ENCODE results near the gene ZNF664.

The ZNF664 gene

GRCh38 chr12:123941624-123942237, 31.3 kb upstream of the ZNF664 start:
- H4K8ac ChIP-seq (ENCODE audit: low read depth, low read length): no peak overlapping the region
- H3K18ac ChIP-seq (ENCODE audit: low read length): no peak overlapping the region
- no peak overlapping the region for H2AFZ ChIP-seq (ENCODE audit: low read length)
- peak overlapping the region; percentile 56 for H3K14ac ChIP-seq (ENCODE audit: low read length)
- H3K9me3 ChIP-seq (replicated peaks in 1 of 2; ENCODE audit: control insufficient read depth in 2 of 2, insufficient read depth in 1 of 2, low read depth in 1 of 2, low read length in 2 of 2): peaks cover 5 to 20% of the 10 kb centered on the region in 2 donors
- DNase-seq (ENCODE audit: low spot score): no peak
- no peak overlapping the region for H3K27ac ChIP-seq (replicated peaks; ENCODE audit: low read length)
- no peak overlapping the region for H2BK5ac ChIP-seq (ENCODE audit: low read length)
- no peak overlapping the region for H3K4me3 ChIP-seq (ENCODE audit: low read length in 2 of 2)
- no peak overlapping the region for H2BK120ac ChIP-seq (ENCODE audit: low read depth, low read length)
- no CpG with 5 or more reads among the region's 13 CpGs for WGBS, 2 donors (ENCODE audit: extremely low coverage in 2 of 2, insufficient read length in 2 of 2, insufficient replicate concordance in 1 of 2)
- H2BK15ac ChIP-seq (ENCODE audit: low read length): no peak overlapping the region
- H4K91ac ChIP-seq (ENCODE audit: low read depth, low read length, poor library complexity): no peak overlapping the region
- no peaks in the 10 kb centered on the region for H3K79me1 ChIP-seq (ENCODE audit: low read depth, low read length)
- no peak overlapping the region for H3K23ac ChIP-seq (ENCODE audit: low read depth, low read length, poor library complexity)
- H3K9ac ChIP-seq (ENCODE audit: low read depth, low read length, poor library complexity): no peak overlapping the region
- H3K27me3 ChIP-seq (ENCODE audit: control insufficient read depth in 3 of 3, insufficient read depth in 3 of 3, low read depth in 1 of 3, low read length in 3 of 3): no peaks in the 10 kb centered on the region
- no peak overlapping the region for H2AK5ac ChIP-seq (ENCODE audit: low read depth, low read length)
- H3K36me3 ChIP-seq (replicated peaks in 1 of 2; ENCODE audit: control insufficient read depth in 2 of 2, insufficient read depth in 2 of 2, low read length in 2 of 2): peaks cover 12 to 63% of the 10 kb centered on the region in 2 donors
- H3K4ac ChIP-seq (ENCODE audit: low read length): no peak overlapping the region
- no peak overlapping the region for H3K4me2 ChIP-seq (ENCODE audit: insufficient read depth, low read length, poor library complexity, severe bottlenecking)
- peaks cover 3 to 4% of the 10 kb centered on the region in 2 donors for H3K4me1 ChIP-seq (ENCODE audit: control insufficient read depth in 2 of 2, insufficient read depth in 1 of 2, low read depth in 1 of 2, low read length in 2 of 2)
- no peak overlapping the region for H2BK12ac ChIP-seq (ENCODE audit: low read length)

- Histone ChIP-seq H2AFZ (ENCODE audit: low read length) (no peak overlapping the region), H3K18ac (ENCODE audit: low read length) (no peak overlapping the region), H4K91ac (ENCODE audit: low read depth, low read length, poor library complexity) (no peak overlapping the region), H3K9me3 (replicated peaks in 1 of 2; ENCODE audit: control insufficient read depth in 2 of 2, insufficient read depth in 1 of 2, low read depth in 1 of 2, low read length in 2 of 2) (peaks cover 5 to 20% of the 10 kb centered on the region in 2 donors), H2BK5ac (ENCODE audit: low read length) (no peak overlapping the region), H3K79me1 (ENCODE audit: low read depth, low read length) (no peaks in the 10 kb centered on the region), H3K27me3 (ENCODE audit: control insufficient read depth in 3 of 3, insufficient read depth in 3 of 3, low read depth in 1 of 3, low read length in 3 of 3) (no peaks in the 10 kb centered on the region), H3K27ac (replicated peaks; ENCODE audit: low read length) (no peak overlapping the region), H3K4me2 (ENCODE audit: insufficient read depth, low read length, poor library complexity, severe bottlenecking) (no peak overlapping the region), H3K4me3 (ENCODE audit: low read length in 2 of 2) (no peak overlapping the region), H3K9ac (ENCODE audit: low read depth, low read length, poor library complexity) (no peak overlapping the region), H2AK5ac (ENCODE audit: low read depth, low read length) (no peak overlapping the region), H3K14ac (ENCODE audit: low read length) (peak overlapping the region; percentile 56), H3K36me3 (replicated peaks in 1 of 2; ENCODE audit: control insufficient read depth in 2 of 2, insufficient read depth in 2 of 2, low read length in 2 of 2) (peaks cover 10 to 59% of the 10 kb centered on the region in 2 donors), H2BK120ac (ENCODE audit: low read depth, low read length) (no peak overlapping the region), H2BK12ac (ENCODE audit: low read length) (no peak overlapping the region), H4K8ac (ENCODE audit: low read depth, low read length) (no peak overlapping the region), H3K4me1 (ENCODE audit: control insufficient read depth in 2 of 2, insufficient read depth in 1 of 2, low read depth in 1 of 2, low read length in 2 of 2) (peaks cover 3 to 4% of the 10 kb centered on the region in 2 donors), H3K4ac (ENCODE audit: low read length) (no peak overlapping the region), H2BK15ac (ENCODE audit: low read length) (no peak overlapping the region), H3K23ac (ENCODE audit: low read depth, low read length, poor library complexity) (no peak overlapping the region)
- no CpG with 5 or more reads among the region's 10 CpGs for WGBS, 2 donors (ENCODE audit: extremely low coverage in 2 of 2, insufficient read length in 2 of 2, insufficient replicate concordance in 1 of 2)
- DNase-seq (ENCODE audit: low spot score): no peak
Measured at GRCh38 chr12:123942238-123942653, 30.8 kb upstream of the ZNF664 start.

GRCh38 chr12:123942911-123943648, 29.9 kb upstream of the ZNF664 start:
- no peak for DNase-seq (ENCODE audit: low spot score)
- no CpG with 5 or more reads among the region's 16 CpGs for whole genome bisulfite sequencing, 2 donors (ENCODE audit: extremely low coverage in 2 of 2, insufficient read length in 2 of 2, insufficient replicate concordance in 1 of 2)

GRCh38 chr12:123943816-123944215, 29.2 kb upstream of the ZNF664 start:
- DNase-seq (ENCODE audit: low spot score): no peak
- H2BK12ac ChIP-seq (ENCODE audit: low read length): no peak overlapping the region
- no peak overlapping the region for H3K23ac ChIP-seq (ENCODE audit: low read depth, low read length, poor library complexity)
- no CpG with 5 or more reads among the region's 5 CpGs for WGBS, 2 donors (ENCODE audit: extremely low coverage in 2 of 2, insufficient read length in 2 of 2, insufficient replicate concordance in 1 of 2)
- no peaks in the 10 kb centered on the region for H3K27me3 ChIP-seq (ENCODE audit: control insufficient read depth in 3 of 3, insufficient read depth in 3 of 3, low read depth in 1 of 3, low read length in 3 of 3)
- no peak overlapping the region for H3K4ac ChIP-seq (ENCODE audit: low read length)
- H3K36me3 ChIP-seq (replicated peaks in 1 of 2; ENCODE audit: control insufficient read depth in 2 of 2, insufficient read depth in 2 of 2, low read length in 2 of 2): peaks cover 10 to 54% of the 10 kb centered on the region in 2 donors
- no peak overlapping the region for H2BK120ac ChIP-seq (ENCODE audit: low read depth, low read length)
- no peak overlapping the region for H2AK5ac ChIP-seq (ENCODE audit: low read depth, low read length)
- no peak overlapping the region for H3K18ac ChIP-seq (ENCODE audit: low read length)
- no peak overlapping the region for H3K9ac ChIP-seq (ENCODE audit: low read depth, low read length, poor library complexity)
- H4K91ac ChIP-seq (ENCODE audit: low read depth, low read length, poor library complexity): no peak overlapping the region
- no peak overlapping the region for H3K4me2 ChIP-seq (ENCODE audit: insufficient read depth, low read length, poor library complexity, severe bottlenecking)
- H4K8ac ChIP-seq (ENCODE audit: low read depth, low read length): no peak overlapping the region
- no peak overlapping the region for H3K14ac ChIP-seq (ENCODE audit: low read length)
- H2AFZ ChIP-seq (ENCODE audit: low read length): no peak overlapping the region
- peaks cover 4 to 10% of the 10 kb centered on the region in 2 donors for H3K4me1 ChIP-seq (ENCODE audit: control insufficient read depth in 2 of 2, insufficient read depth in 1 of 2, low read depth in 1 of 2, low read length in 2 of 2)
- H3K79me1 ChIP-seq (ENCODE audit: low read depth, low read length): no peaks in the 10 kb centered on the region
- no peak overlapping the region for H2BK15ac ChIP-seq (ENCODE audit: low read length)
- H3K27ac ChIP-seq (replicated peaks; ENCODE audit: low read length): no peak overlapping the region
- H2BK5ac ChIP-seq (ENCODE audit: low read length): no peak overlapping the region
- no peak overlapping the region for H3K4me3 ChIP-seq (ENCODE audit: low read length in 2 of 2)
- H3K9me3 ChIP-seq (replicated peaks in 1 of 2; ENCODE audit: control insufficient read depth in 2 of 2, insufficient read depth in 1 of 2, low read depth in 1 of 2, low read length in 2 of 2): peaks cover 5 to 20% of the 10 kb centered on the region in 2 donors

More at GRCh38 chr12:123942911-123943648, 29.9 kb upstream of the ZNF664 start:
- Histone ChIP-seq H3K14ac (ENCODE audit: low read length) (no peak overlapping the region), H2BK5ac (ENCODE audit: low read length) (no peak overlapping the region), H3K4ac (ENCODE audit: low read length) (no peak overlapping the region), H2AK5ac (ENCODE audit: low read depth, low read length) (no peak overlapping the region), H3K23ac (ENCODE audit: low read depth, low read length, poor library complexity) (peak overlapping the region; percentile 76), H4K91ac (ENCODE audit: low read depth, low read length, poor library complexity) (no peak overlapping the region), H2AFZ (ENCODE audit: low read length) (no peak overlapping the region), H4K8ac (ENCODE audit: low read depth, low read length) (no peak overlapping the region), H2BK12ac (ENCODE audit: low read length) (no peak overlapping the region), H3K4me3 (ENCODE audit: low read length in 2 of 2) (no peak overlapping the region), H3K9ac (ENCODE audit: low read depth, low read length, poor library complexity) (peak overlapping the region; percentile 63), H3K27ac (replicated peaks; ENCODE audit: low read length) (no peak overlapping the region), H2BK15ac (ENCODE audit: low read length) (no peak overlapping the region), H3K4me1 (ENCODE audit: control insufficient read depth in 2 of 2, insufficient read depth in 1 of 2, low read depth in 1 of 2, low read length in 2 of 2) (peaks cover 3 to 6% of the 10 kb centered on the region in 2 donors), H3K79me1 (ENCODE audit: low read depth, low read length) (no peaks in the 10 kb centered on the region), H3K4me2 (ENCODE audit: insufficient read depth, low read length, poor library complexity, severe bottlenecking) (no peak overlapping the region), H3K27me3 (ENCODE audit: control insufficient read depth in 3 of 3, insufficient read depth in 3 of 3, low read depth in 1 of 3, low read length in 3 of 3) (no peaks in the 10 kb centered on the region), H3K36me3 (replicated peaks in 1 of 2; ENCODE audit: control insufficient read depth in 2 of 2, insufficient read depth in 2 of 2, low read length in 2 of 2) (peaks cover 10 to 54% of the 10 kb centered on the region in 2 donors), H3K18ac (ENCODE audit: low read length) (peak overlapping the region; percentile 19), H3K9me3 (replicated peaks in 1 of 2; ENCODE audit: control insufficient read depth in 2 of 2, insufficient read depth in 1 of 2, low read depth in 1 of 2, low read length in 2 of 2) (peaks cover 5 to 20% of the 10 kb centered on the region in 2 donors), H2BK120ac (ENCODE audit: low read depth, low read length) (no peak overlapping the region)

Measured in neuronal stem cell (in vitro differentiated cells).